Nephron (organoid): ENCODE data around the gene TRAPPC8.

Experiments
- H3K27ac Mint-ChIP-seq, 3 experiments: 2 replicates each; pipeline ENCODE4 v1.8.0; 2020; ENCODE audit warnings: mixed read lengths in 3 of 3, mild to moderate bottlenecking in 2 of 3, moderate library complexity in 1 of 3
- H3K27me3 Mint-ChIP-seq: 2 replicates; pipeline ENCODE4 v1.8.0; 2021; ENCODE audit warnings: low read depth, mild to moderate bottlenecking, moderate library complexity, mixed read lengths
- H3K36me3 Mint-ChIP-seq: 2 replicates; pipeline ENCODE4 v1.8.0; 2020; ENCODE audit warnings: low read depth, mixed read lengths
- H3K4me1 Mint-ChIP-seq: 2 replicates; pipeline ENCODE4 v1.8.0; 2020; ENCODE audit warnings: mixed read lengths
- H3K4me3 Mint-ChIP-seq, 3 experiments: 2 replicates each; pipeline ENCODE4 v1.8.0; 2020; ENCODE audit warnings: mild to moderate bottlenecking in 3 of 3, mixed read lengths in 3 of 3, moderate library complexity in 2 of 3
- H3K9me3 Mint-ChIP-seq: 2 replicates; pipeline ENCODE4 v1.8.0; 2020; ENCODE audit warnings: mixed read lengths
- CTCF ChIP-seq, 3 experiments: fragments of 200-600 bp; sonication (generic); IDR thresholded peaks; one replicate each; pipeline ENCODE4 v1.5.0; 2021; ENCODE audit warnings: antibody characterized with exemption in 3 of 3; ENCODE audit not compliant: unreplicated experiment in 3 of 3

The TRAPPC8 gene

GRCh38 chr18:31857526-31858106 lies 85.3 kb downstream of the TRAPPC8 start:
- no peaks in the 10 kb centered on the region for H3K9me3 Mint-ChIP-seq
- no peak overlapping the region for H3K4me3 Mint-ChIP-seq
- no peak for TF ChIP-seq CTCF (IDR thresholded peaks at IDR 0.05; ENCODE audit: unreplicated experiment in 3 of 3)
- peaks cover 51% of the 10 kb centered on the region for H3K36me3 Mint-ChIP-seq
- no peaks in the 10 kb centered on the region for H3K4me1 Mint-ChIP-seq
- no peak overlapping the region for H3K27ac Mint-ChIP-seq
- no peaks in the 10 kb centered on the region for H3K27me3 Mint-ChIP-seq

DNA sequence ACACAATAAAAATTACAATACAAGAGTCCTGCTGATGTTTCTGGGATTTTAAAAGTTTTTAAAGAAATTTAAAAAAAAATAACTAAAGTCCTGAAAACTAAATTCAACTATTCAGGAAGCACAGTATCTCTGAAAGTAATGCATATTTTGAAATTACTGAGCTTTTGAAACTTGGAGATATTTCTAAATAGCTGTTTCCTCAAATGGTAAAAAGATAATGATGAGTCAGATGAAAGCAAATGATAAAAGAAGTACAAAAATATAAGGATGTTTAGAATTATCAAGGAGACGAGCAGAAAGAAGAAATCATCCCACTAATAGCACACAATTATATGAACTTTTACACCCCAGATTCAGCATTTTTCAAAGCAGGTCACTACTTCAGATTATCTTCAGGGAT lies 92.1 kb downstream of the TRAPPC8 start:
- Mint-ChIP-seq H3K36me3 (peaks cover 63% of the 10 kb centered on the region), H3K4me3 (no peak overlapping the region), H3K27ac (no peak overlapping the region), H3K27me3 (no peaks in the 10 kb centered on the region), H3K9me3 (no peaks in the 10 kb centered on the region), H3K4me1 (no peaks in the 10 kb centered on the region)
- no peak for TF ChIP-seq CTCF (IDR thresholded peaks at IDR 0.05; ENCODE audit: unreplicated experiment in 3 of 3)

DNA sequence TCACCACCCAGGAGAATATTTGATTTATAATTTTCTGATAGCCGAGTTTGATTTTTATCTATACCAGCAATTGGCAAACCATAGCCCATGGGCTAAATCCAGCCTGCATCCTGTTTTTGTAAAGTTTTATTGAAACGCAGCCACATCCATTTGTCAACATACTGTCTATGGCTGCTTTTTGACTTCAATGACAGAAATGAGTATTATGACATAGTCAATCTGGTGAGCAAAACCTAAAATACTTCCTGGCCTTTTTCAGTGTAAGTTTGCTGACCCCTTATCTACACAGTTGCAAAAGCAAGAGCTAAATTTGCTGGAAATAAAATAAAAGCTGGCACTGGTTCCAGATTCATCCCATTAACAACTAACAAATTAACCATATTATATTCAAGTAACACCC lies 102.4 kb downstream of the TRAPPC8 start:
- Mint-ChIP-seq H3K27me3 (no peaks in the 10 kb centered on the region), H3K4me1 (no peaks in the 10 kb centered on the region), H3K27ac (no peak overlapping the region), H3K4me3 (no peak overlapping the region), H3K36me3 (peaks cover 57% of the 10 kb centered on the region), H3K9me3 (no peaks in the 10 kb centered on the region)
- no peak for TF ChIP-seq CTCF (IDR thresholded peaks at IDR 0.05; ENCODE audit: unreplicated experiment in 3 of 3)

DNA sequence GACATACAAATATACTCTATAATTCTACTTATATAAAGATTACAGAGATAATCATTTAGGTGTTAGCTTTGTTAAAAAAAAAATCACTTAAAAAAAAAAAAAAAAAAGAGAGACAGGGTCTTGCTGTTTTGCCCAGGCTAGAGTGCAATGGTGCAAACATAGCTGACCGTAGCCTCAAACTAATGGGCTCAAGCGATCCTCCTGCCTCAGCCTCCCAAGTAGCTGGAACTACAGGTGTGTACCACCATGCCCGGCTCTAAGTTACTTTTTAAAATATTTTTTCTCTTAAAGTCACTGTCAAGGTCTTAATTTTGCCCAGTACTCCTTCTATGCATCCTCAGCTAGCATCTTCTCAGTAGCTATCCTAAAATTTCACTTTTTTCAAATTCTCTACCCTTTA lies 105.0 kb downstream of the TRAPPC8 start:
- no peak for TF ChIP-seq CTCF (IDR thresholded peaks at IDR 0.05; ENCODE audit: unreplicated experiment in 3 of 3)
- no peak overlapping the region for H3K27ac Mint-ChIP-seq
- H3K27me3 Mint-ChIP-seq: no peaks in the 10 kb centered on the region
- H3K4me1 Mint-ChIP-seq: no peaks in the 10 kb centered on the region
- peaks cover 54% of the 10 kb centered on the region for H3K36me3 Mint-ChIP-seq
- H3K4me3 Mint-ChIP-seq: no peak overlapping the region
- H3K9me3 Mint-ChIP-seq: no peaks in the 10 kb centered on the region

- TF ChIP-seq CTCF (IDR thresholded peaks at IDR 0.05; ENCODE audit: unreplicated experiment in 3 of 3): no peak
- Mint-ChIP-seq H3K36me3 (peaks cover 54% of the 10 kb centered on the region), H3K9me3 (no peaks in the 10 kb centered on the region), H3K4me1 (no peaks in the 10 kb centered on the region), H3K27ac (no peak overlapping the region), H3K27me3 (no peaks in the 10 kb centered on the region), H3K4me3 (no peak overlapping the region)
These were observed 107.3 kb downstream of the TRAPPC8 start for GRCh38 chr18:31835528-31836133.

DNA sequence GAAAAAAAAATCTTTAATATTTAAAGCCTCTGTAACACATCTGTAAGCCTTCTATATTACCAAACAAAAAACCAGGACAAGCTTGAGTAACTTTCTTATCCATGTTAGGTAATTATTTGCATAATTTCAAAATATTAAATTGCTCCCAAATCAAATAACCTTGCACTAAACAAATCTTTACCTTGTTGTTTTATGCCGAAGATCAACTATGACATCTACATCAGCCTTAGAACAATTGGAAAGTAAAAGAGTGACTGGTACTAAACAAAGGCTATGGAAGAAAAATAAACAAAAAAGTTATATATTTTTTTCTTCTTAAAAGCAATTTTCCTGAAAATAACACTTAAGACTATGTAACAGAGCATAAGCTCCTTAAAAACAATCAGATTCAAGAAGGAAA lies 111.0 kb downstream of the TRAPPC8 start:
- Mint-ChIP-seq H3K4me3 (no peak overlapping the region), H3K27me3 (no peaks in the 10 kb centered on the region), H3K9me3 (no peaks in the 10 kb centered on the region), H3K36me3 (peaks cover 61% of the 10 kb centered on the region), H3K27ac (no peak overlapping the region), H3K4me1 (no peaks in the 10 kb centered on the region)
- no peak for TF ChIP-seq CTCF (IDR thresholded peaks at IDR 0.05; ENCODE audit: unreplicated experiment in 3 of 3)
